Endodermal cell (in vitro differentiated cells): Measurements from ENCODE around the gene SIGLECL1. TPM values are rescaled to one million over a fixed set of nuclear protein-coding genes. Genes with fewer than 3 reads are reported as not detected.

Experiments
- DNase-seq: peaks from one replicate; pipeline ENCODE4 v3.0.0-alpha.2; 2017
- H3K27ac ChIP-seq: 2 replicates; pipeline ENCODE4 v1.5.1; 2013; ENCODE audit warnings: mild to moderate bottlenecking, low read depth, low read length, moderate library complexity
- H3K27me3 ChIP-seq: 2 replicates; pipeline ENCODE4 v1.6.1; 2013; ENCODE audit warnings: mild to moderate bottlenecking, low read length, moderate library complexity; ENCODE audit not compliant: insufficient read depth, control insufficient read depth, poor library complexity, severe bottlenecking
- H3K36me3 ChIP-seq: 2 replicates; pipeline ENCODE4 v1.7.0; 2013; ENCODE audit warnings: mild to moderate bottlenecking, low read length, moderate library complexity; ENCODE audit not compliant: control insufficient read depth, insufficient read depth
- H3K4me1 ChIP-seq: one replicate; pipeline ENCODE4 v1.7.0; 2013; ENCODE audit warnings: low read length; ENCODE audit not compliant: control insufficient read depth, insufficient read depth
- H3K4me3 ChIP-seq: 2 replicates; pipeline ENCODE4 v1.5.1; 2013; ENCODE audit warnings: mild to moderate bottlenecking, low read length, moderate library complexity
- H3K9ac ChIP-seq: 2 replicates; pipeline ENCODE4 v1.6.1; 2013; ENCODE audit warnings: mild to moderate bottlenecking, low read length, moderate library complexity; ENCODE audit not compliant: poor library complexity, severe bottlenecking; ENCODE audit errors: extremely low read depth
- H3K9me3 ChIP-seq: 2 replicates; pipeline ENCODE4 v1.6.1; 2013; ENCODE audit warnings: mild to moderate bottlenecking, low read length, moderate library complexity; ENCODE audit not compliant: control insufficient read depth
- H3K27ac Mint-ChIP-seq: 2 replicates; pipeline ENCODE4 v1.8.0; 2020; ENCODE audit warnings: mixed read lengths
- H3K27me3 Mint-ChIP-seq: 2 replicates; pipeline ENCODE4 v1.8.0; 2021; ENCODE audit warnings: mild to moderate bottlenecking, mixed read lengths; ENCODE audit not compliant: insufficient read depth
- H3K36me3 Mint-ChIP-seq: 2 replicates; pipeline ENCODE4 v1.8.0; 2020; ENCODE audit warnings: low read depth, mixed read lengths
- H3K4me1 Mint-ChIP-seq: 2 replicates; pipeline ENCODE4 v1.8.0; 2020; ENCODE audit warnings: mixed read lengths
- H3K4me3 Mint-ChIP-seq: 2 replicates; pipeline ENCODE4 v1.8.0; 2020; ENCODE audit warnings: mild to moderate bottlenecking, moderate library complexity, mixed read lengths
- H3K9me3 Mint-ChIP-seq: 2 replicates; pipeline ENCODE4 v1.8.0; 2020; ENCODE audit warnings: mild to moderate bottlenecking, mixed read lengths
- CTCF ChIP-seq: fragments of 200-600 bp; sonication (generic); conservative IDR thresholded peaks from 2 replicates; pipeline ENCODE4 v1.5.0; 2021; ENCODE audit warnings: antibody characterized with exemption, mild to moderate bottlenecking
- WGBS, 2 experiments: methylation state at CpG; one replicate each; pipeline versions ENCODE4 v1.1.5 to v1.1.7; 2013; ENCODE audit warnings: missing lambda C conversion rate in 2 of 2, mixed read lengths in 1 of 2; ENCODE audit not compliant: insufficient coverage in 1 of 2, insufficient read length in 1 of 2; 5-methylcytosine and 5-hydroxymethylcytosine counted together
- total RNA-seq, 2 donors: library from RNA; stranded (reverse); fragmentation: NEBNext Ultra II Directional in 1 of 2; extraction: Animal tissue kit (Norgen Biotek cat#: 25700) in 1 of 2; gene quantifications; 2 replicates in 1 of 2; 3 replicates in 1 of 2; pipeline ENCODE4 v1.2.1, GENCODE V29; 2021

SIGLECL1 gene
- total RNA-seq, 2 donors from 2014 or later = not detected

DNA sequence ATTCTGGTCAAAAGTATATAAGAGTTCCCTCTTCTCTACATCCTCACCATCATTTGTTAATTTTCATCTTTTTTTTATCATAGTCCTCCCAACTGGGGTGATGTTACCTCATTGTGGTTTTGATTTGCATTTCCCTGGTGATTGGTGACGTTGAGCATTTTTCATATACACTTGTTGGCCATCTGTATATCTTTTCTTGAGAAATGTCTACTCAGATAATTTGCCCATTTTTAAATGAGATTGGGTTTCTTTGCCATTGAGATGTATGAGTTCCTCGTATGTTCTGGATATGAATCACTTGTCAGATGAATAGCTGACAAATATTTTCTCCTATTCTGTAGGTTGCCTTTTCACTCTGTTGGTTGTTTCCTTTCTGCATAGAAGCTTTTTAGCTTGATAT lies 23.6 kb upstream of the SIGLECL1 start:
- H3K9me3 ChIP-seq = peaks cover 17% of the 10 kb centered on the region
- H3K9ac ChIP-seq = no peak overlapping the region
- DNase-seq = no peak
- no peak overlapping the region for H3K27ac ChIP-seq
- TF ChIP-seq CTCF = no peak
- H3K27me3 Mint-ChIP-seq = peaks cover 15% of the 10 kb centered on the region
- H3K4me3 ChIP-seq = no peak overlapping the region
- H3K4me3 Mint-ChIP-seq = no peak overlapping the region
- no peaks in the 10 kb centered on the region for H3K4me1 ChIP-seq
- H3K9me3 Mint-ChIP-seq = peaks cover 13% of the 10 kb centered on the region
- no peaks in the 10 kb centered on the region for H3K36me3 ChIP-seq
- H3K36me3 Mint-ChIP-seq = no peaks in the 10 kb centered on the region
- H3K27ac Mint-ChIP-seq = no peak overlapping the region
- H3K27me3 ChIP-seq = no peaks in the 10 kb centered on the region
- WGBS, 2 experiments = 89 to 92% methylated on average over 1 to 2 of the region's 2 CpGs
- peaks cover 6% of the 10 kb centered on the region for H3K4me1 Mint-ChIP-seq

- no peaks in the 10 kb centered on the region for H3K27me3 ChIP-seq
- H3K36me3 Mint-ChIP-seq = no peaks in the 10 kb centered on the region
- H3K36me3 ChIP-seq = no peaks in the 10 kb centered on the region
- no peak for DNase-seq
- no peak overlapping the region for H3K27ac Mint-ChIP-seq
- H3K4me3 Mint-ChIP-seq = no peak overlapping the region
- peaks cover 6% of the 10 kb centered on the region for H3K4me1 Mint-ChIP-seq
- H3K27ac ChIP-seq = no peak overlapping the region
- no peaks in the 10 kb centered on the region for H3K4me1 ChIP-seq
- no peak overlapping the region for H3K9ac ChIP-seq
- 96% methylated on average over 2 of the region's 2 CpGs; no CpG with 5 or more reads in 1 of the 2 experiments for WGBS, 2 experiments
- H3K9me3 ChIP-seq = peaks cover 10% of the 10 kb centered on the region
- TF ChIP-seq CTCF = no peak
- H3K27me3 Mint-ChIP-seq = peaks cover 15% of the 10 kb centered on the region
- peaks cover 10% of the 10 kb centered on the region for H3K9me3 Mint-ChIP-seq
- no peak overlapping the region for H3K4me3 ChIP-seq
These were observed 22.9 kb upstream of the SIGLECL1 start for GRCh38 chr19:51227966-51228365.

- Mint-ChIP-seq H3K4me1 (no peaks in the 10 kb centered on the region), H3K36me3 (no peaks in the 10 kb centered on the region), H3K4me3 (no peak overlapping the region), H3K27ac (no peak overlapping the region), H3K9me3 (no peaks in the 10 kb centered on the region), H3K27me3 (peaks cover 18% of the 10 kb centered on the region)
- H3K9me3 ChIP-seq = no peaks in the 10 kb centered on the region
- no peak overlapping the region for H3K4me3 ChIP-seq
- H3K4me1 ChIP-seq = no peaks in the 10 kb centered on the region
- no peaks in the 10 kb centered on the region for H3K36me3 ChIP-seq
- no peak overlapping the region for H3K9ac ChIP-seq
- TF ChIP-seq CTCF = no peak
- no peak overlapping the region for H3K27ac ChIP-seq
- H3K27me3 ChIP-seq = no peaks in the 10 kb centered on the region
- WGBS, 2 experiments = 91 to 93% methylated on average over 5 to 7 of the region's 7 CpGs
- no peak for DNase-seq
These were observed 10.0 kb upstream of the SIGLECL1 start for GRCh38 chr19:51240866-51241265.
